Stimulated activated CD8-positive, alpha-beta memory T cell treated with anti-CD3 and anti-CD28 coated beads, Interleukin-12 subunit alpha, Interleukin-12 subunit beta, amount 100 ng/mL, for 1 hour (primary cell): ENCODE results near the gene HCN1.

Source experiments
- DNase-seq: peaks from one replicate; pipeline ENCODE4 v3.0.0-alpha.2; 2020; ENCODE audit warnings: low read depth

Gene HCN1

GRCh38 chr5:45288746-45289145 lies 407.4 kb downstream of the HCN1 start:
- DNase-seq, result no peak

- no peak for DNase-seq
These were observed 411.7 kb downstream of the HCN1 start for GRCh38 chr5:45284436-45284835.

DNA sequence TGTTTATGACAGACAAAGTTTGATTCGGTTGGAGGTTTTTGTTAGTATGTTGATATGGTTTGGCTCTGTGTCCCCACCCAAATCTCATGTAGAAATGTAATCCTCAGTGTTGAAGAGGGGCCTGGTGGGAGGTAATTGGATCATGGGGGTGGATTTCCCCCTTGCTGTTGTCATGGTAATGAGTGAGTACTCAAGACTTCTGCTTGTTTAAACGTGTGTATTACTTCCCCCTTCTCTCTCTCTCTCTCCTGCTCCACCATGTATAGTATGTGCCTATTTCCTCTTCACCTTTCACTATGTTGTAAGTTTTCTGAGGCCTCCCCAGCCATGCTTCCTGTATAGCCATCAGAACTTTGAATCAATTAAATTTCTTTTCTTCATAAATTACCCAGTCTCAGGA lies 415.1 kb downstream of the HCN1 start:
- no peak for DNase-seq

DNA sequence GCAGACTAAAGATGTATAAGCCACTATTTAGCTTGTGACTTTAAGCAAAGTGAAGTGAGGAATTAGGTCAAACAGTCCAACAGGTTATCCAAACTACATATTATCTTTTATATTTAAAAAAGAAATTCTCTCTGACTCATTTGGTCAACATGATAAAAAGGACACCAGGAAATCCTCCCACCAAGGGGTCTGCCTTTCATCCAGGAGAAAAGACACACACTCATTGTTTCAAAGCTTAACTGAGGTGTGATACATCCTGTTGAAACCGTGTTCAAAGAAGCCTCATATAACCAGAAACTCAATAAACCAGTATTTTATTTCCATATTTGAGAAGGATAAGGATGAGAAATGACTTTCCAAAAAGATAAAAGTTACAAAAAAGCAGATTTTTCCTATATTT lies 417.1 kb downstream of the HCN1 start:
- DNase-seq, result no peak

GRCh38 chr5:45277860-45278259 lies 418.3 kb downstream of the HCN1 start:
- DNase-seq, result no peak

GRCh38 chr5:45274241-45274640 lies 421.9 kb downstream of the HCN1 start:
- no peak for DNase-seq

DNA sequence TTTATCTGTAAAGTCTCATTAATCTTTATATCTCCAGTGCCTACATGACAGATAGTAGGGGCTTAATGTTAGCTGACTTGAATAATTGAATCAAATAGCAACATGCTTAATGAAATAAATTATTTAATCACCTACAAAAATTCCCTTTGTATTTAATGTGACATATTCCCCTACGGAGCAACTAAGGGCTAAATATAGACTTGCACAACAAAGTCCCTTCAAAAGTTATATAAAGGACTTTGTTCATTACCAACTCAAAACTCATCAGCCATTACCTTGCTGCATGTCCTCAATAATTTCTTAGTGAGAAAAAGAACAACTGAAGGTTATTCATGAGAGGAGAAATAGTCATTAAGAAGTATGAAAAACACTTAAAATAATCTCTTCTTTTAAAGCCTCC lies 424.6 kb downstream of the HCN1 start:
- DNase-seq, result no peak

- DNase-seq, result no peak
These were observed 431.7 kb downstream of the HCN1 start for GRCh38 chr5:45264447-45264846.

- DNase-seq, result no peak
These were observed 434.1 kb downstream of the HCN1 start for GRCh38 chr5:45262061-45262590.

- DNase-seq, result no peak
These were observed 435.1 kb downstream of the HCN1 start for GRCh38 chr5:45261125-45261524.

- no peak for DNase-seq
These were observed 435.9 kb downstream of the HCN1 start for GRCh38 chr5:45260292-45260691.

DNA sequence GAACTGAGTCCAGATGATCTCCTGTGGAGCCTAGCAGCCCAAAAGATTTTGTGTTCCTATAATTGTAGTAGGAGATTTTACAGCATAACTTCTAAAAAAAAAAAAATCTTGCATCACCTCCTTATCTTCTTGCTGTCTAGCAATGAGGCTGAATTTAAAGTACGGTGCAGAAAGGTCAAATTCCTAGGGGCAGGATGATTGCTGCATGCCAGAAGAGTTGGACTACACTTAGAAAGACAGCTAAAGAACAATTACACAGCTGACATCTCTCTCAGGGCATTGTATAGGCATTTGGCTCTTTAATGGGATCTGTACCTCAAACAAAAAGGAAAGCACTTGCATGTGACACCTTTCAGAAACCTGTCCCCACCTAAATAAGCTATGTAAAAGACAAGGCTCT lies 443.2 kb downstream of the HCN1 start:
- no peak for DNase-seq

- no peak for DNase-seq
These were observed 443.6 kb downstream of the HCN1 start for GRCh38 chr5:45252541-45252940.

GRCh38 chr5:45225571-45226031 lies 470.6 kb downstream of the HCN1 start:
- no peak for DNase-seq

DNA sequence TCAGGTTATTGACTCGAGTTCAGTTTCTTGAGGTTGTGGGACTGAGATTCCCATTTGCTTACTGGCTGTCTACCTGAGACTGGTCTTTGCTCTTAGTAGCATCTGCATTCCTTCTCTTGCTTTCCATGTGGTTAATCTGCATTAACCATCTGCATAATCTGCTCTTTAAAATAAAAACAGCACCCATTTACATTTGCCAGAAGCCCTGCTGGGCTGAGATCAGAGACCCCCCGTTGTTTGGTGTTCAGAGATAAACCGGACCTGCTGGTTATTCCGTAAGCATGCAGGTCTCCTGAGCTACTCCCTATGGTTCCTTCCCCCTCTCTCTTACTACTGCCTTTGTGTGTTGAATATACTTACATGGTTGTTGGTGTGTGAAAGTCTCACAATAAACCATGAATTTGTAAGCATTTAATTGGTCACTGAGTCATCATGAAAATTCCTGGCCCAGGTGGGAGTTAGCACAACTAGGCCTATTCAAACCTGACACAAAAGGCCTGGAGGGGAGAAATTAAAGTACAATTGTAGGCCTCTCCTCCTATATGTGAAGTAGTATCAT lies 490.7 kb downstream of the HCN1 start:
- DNase-seq, result no peak
